HTR-8/SVneo (cell line): ENCODE results near the gene TENM4.

ENCODE experiments used
- DNase-seq: peaks from one replicate; pipeline ENCODE4 v3.0.0; 2011; ENCODE audit warnings: low spot score, mixed read lengths; ENCODE audit not compliant: insufficient read length
- FAIRE-seq: peaks from 2 replicates; lab custom pipeline; 2011; peaks lifted over from hg19 to GRCh38; lab: Jason Lieb, UNC

Gene TENM4

GRCh38 chr11:78768345-78768744 lies 672.5 kb downstream of the TENM4 start:
- DNase-seq (no peak), FAIRE-seq (no peak)

- FAIRE-seq (no peak), DNase-seq (no peak)
Measured at GRCh38 chr11:78767027-78767932, 673.5 kb downstream of the TENM4 start.

- DNase-seq (no peak), FAIRE-seq (no peak)
Measured at GRCh38 chr11:78764946-78765345, 675.9 kb downstream of the TENM4 start.

GRCh38 chr11:78763664-78764063 lies 677.2 kb downstream of the TENM4 start:
- FAIRE-seq (no peak), DNase-seq (no peak)

- no peak for DNase-seq
- FAIRE-seq = peak; percentile 4
Measured at GRCh38 chr11:78762105-78762504, 678.7 kb downstream of the TENM4 start.

- no peak for DNase-seq
- no peak for FAIRE-seq
Measured at GRCh38 chr11:78759071-78759470, 681.8 kb downstream of the TENM4 start.

GRCh38 chr11:78753297-78753696 lies 687.5 kb downstream of the TENM4 start:
- no peak for FAIRE-seq
- no peak for DNase-seq

- FAIRE-seq (no peak), DNase-seq (no peak)
Measured at GRCh38 chr11:78752494-78752893, 688.3 kb downstream of the TENM4 start.

- DNase-seq = no peak
- FAIRE-seq = no peak
Measured at GRCh38 chr11:78748918-78749690, 691.7 kb downstream of the TENM4 start.

- DNase-seq (no peak), FAIRE-seq (no peak)
Measured at GRCh38 chr11:78744949-78745348, 695.9 kb downstream of the TENM4 start.

GRCh38 chr11:78744202-78744601 lies 696.6 kb downstream of the TENM4 start:
- FAIRE-seq = no peak

GRCh38 chr11:78742430-78742829 lies 698.4 kb downstream of the TENM4 start:
- FAIRE-seq (no peak), DNase-seq (no peak)

More at GRCh38 chr11:78744202-78744601, 696.6 kb downstream of the TENM4 start:
- no peak for DNase-seq

GRCh38 chr11:78741741-78742140 lies 699.1 kb downstream of the TENM4 start:
- FAIRE-seq (no peak), DNase-seq (no peak)

GRCh38 chr11:78740199-78741071 lies 700.4 kb downstream of the TENM4 start:
- no peak for FAIRE-seq
- DNase-seq = no peak

- no peak for FAIRE-seq
- DNase-seq = no peak
Measured at GRCh38 chr11:78737891-78738290, 702.9 kb downstream of the TENM4 start.

GRCh38 chr11:78737301-78737700 lies 703.5 kb downstream of the TENM4 start:
- FAIRE-seq (no peak), DNase-seq (no peak)

- DNase-seq (no peak), FAIRE-seq (no peak)
Measured at GRCh38 chr11:78735711-78736110, 705.1 kb downstream of the TENM4 start.

GRCh38 chr11:78733031-78733430 lies 707.8 kb downstream of the TENM4 start:
- no peak for FAIRE-seq
- DNase-seq = no peak

- no peak for DNase-seq
- FAIRE-seq = no peak
Measured at GRCh38 chr11:78732246-78732645, 708.6 kb downstream of the TENM4 start.

GRCh38 chr11:78731027-78731426 lies 709.8 kb downstream of the TENM4 start:
- DNase-seq = no peak
- no peak for FAIRE-seq
